Mucosa of descending colon (tissue), 3 donors: ENCODE data around the gene BIN2. TPM values are rescaled to one million over a fixed set of nuclear protein-coding genes. Genes with fewer than 3 reads are reported as not detected.

Experiments
- ATAC-seq: fragments of 200-7000 bp; cut with Tn5 transposase; one replicate; pipeline ENCODE4 v1.9.1; 2020; ENCODE audit warnings: mild to moderate bottlenecking, moderate library complexity
- DNase-seq, 3 donors: peaks; one replicate each; pipeline ENCODE4 v3.0.0-alpha.2; 2020
- H3K36me3 ChIP-seq: fragments of 200-600 bp; one replicate; pipeline ENCODE4 v1.8.0; 2021; ENCODE audit warnings: low read depth, mild to moderate bottlenecking
- H3K4me1 ChIP-seq: fragments of 200-600 bp; one replicate; pipeline ENCODE4 v1.8.0; 2021; ENCODE audit warnings: low read depth, mild to moderate bottlenecking
- H3K4me3 ChIP-seq: fragments of 200-600 bp; one replicate; pipeline ENCODE4 v1.8.0; 2021; ENCODE audit warnings: mild to moderate bottlenecking
- H3K9me3 ChIP-seq: fragments of 200-600 bp; one replicate; pipeline ENCODE4 v1.8.0; 2021; ENCODE audit warnings: mild to moderate bottlenecking
- CTCF ChIP-seq: fragments of 200-600 bp; IDR thresholded peaks from one replicate; pipeline ENCODE4 v1.8.0; 2022; ENCODE audit warnings: antibody characterized with exemption, mild to moderate bottlenecking
- intact Hi-C, 2 donors: fragments of 100-400 bp; cut with DNase I in 1 of 2; cut with micrococcal nuclease in 1 of 2; formaldehyde crosslinking; loops; one replicate each; pipeline versions ENCODE4 v1.11.0 to v1.11.1; 2022; cut with DNase I, micrococcal nuclease
- long read RNA-seq, 2 donors: library from polyadenylated mRNA; unstranded; transcript quantifications; one replicate each; pipeline ENCODE4 v2.0.0, GENCODE V29; 2019 to 2021
- total RNA-seq, 3 donors: library from RNA; stranded (reverse); fragmentation: NEBNext Ultra II Directional in 2 of 3; extraction: Animal tissue kit (Norgen Biotek cat#: 25700) in 2 of 3; gene quantifications; one replicate each; pipeline versions ENCODE4 v1.2.1 to v1.2.4, GENCODE V29; 2021 to 2023
- donor health status: DM: no; HTN: no; CAD: no; lungs with moderate emphysema.
- donor health status: DM: no; HTN: no; CAD: no.
- donor health status: DM: no; HTN: yes; CAD: no.

Gene BIN2
- 1 to 10 TPM; 5.6 to 9.8 (median 7.3) TPM for total RNA-seq
- long read RNA-seq, donor 1, partial matches to known transcripts, result 1 of 5 reads
- long read RNA-seq, donor 1, other reads (novel, unspliced or antisense), result 1 of 5 reads
- long read RNA-seq, donor 2, partial matches to known transcripts, result 2 of 5 reads
- long read RNA-seq, donor 2, other reads (novel, unspliced or antisense), result 3 of 5 reads

DNA sequence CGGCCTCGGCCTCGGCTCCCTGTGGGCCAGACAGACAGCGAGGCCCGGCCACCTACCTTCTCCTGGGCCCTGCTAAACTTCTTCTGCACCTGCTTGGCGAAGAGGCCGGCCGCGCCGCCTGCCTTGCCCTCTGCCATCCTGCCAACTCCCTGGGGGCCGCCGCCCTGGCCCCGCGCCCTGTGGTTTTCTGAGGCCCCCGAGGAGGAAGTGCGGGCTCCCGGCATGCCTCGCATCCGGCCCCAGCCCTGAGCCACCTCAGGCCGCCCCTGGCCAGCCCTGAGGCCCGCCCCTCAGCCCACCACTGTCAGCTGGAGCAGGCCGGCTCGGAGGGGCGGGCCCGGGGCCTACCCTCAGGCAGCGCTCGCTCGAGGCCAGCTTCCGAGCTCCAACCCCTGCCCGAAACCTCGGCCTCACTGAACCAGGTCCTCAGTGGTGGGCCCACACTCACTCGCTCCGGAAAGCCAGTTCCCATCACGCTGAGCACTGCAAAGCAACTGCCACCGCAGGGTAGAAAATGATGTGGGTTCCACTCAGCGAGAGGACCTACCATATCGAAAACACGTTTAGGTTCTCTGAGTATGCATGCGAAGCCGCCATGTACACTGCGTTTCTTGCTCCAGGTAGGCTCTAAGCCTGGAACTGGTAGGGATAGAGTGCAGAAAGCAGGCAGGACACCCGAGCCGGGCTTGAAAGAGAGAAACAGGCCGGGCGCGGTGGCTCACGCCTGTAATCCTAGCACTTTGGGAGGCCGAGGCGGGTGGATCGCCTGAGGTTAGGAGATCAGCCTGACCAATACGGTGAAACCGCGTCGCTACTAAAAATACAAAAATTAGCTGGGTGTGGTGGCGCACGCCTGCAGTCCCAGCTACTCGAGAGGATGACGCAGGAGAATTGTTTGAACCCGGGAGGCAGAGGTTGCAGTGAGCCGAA is at the start of gene BIN2:
BIN2 (minus strand) TSS at position 209 of the 930 bp plus-strand sequence; CDS start at position 137, 72 bp downstream.
- ATAC-seq (peak; percentile 73), DNase-seq (peak; percentile 62 to 91 (median 75))
- Histone ChIP-seq H3K4me3 (no peak within 1 kb of the TSS), H3K4me1 (peaks cover 4% of the 10 kb centered on the region), H3K36me3 (no peaks in the 10 kb centered on the region), H3K9me3 (no peaks in the 10 kb centered on the region)
- no peak for TF ChIP-seq CTCF
- intact Hi-C loops, result no loop called here

DNA sequence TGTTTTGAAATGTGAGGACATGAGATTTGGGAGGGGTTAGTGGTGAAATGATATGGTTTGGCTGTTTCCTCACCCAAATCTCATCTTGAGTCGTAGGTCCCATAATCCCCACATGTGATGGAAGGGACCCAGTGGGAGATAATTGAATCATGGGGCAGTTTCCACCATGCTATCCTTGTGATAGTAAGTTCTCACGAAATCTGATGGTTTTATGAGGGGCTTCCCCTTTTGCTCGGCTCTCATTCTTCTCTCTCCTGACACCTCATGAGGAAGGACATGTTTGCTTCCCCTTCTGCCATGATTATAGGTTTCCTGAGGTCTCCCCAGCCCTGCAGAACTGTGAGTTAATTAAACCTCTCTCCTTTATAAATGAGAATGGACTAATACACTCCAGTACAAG is 49.2 kb upstream of the BIN2 start:
- Histone ChIP-seq H3K36me3 (no peaks in the 10 kb centered on the region), H3K9me3 (no peaks in the 10 kb centered on the region), H3K4me3 (no peak overlapping the region), H3K4me1 (peaks cover 7% of the 10 kb centered on the region)
- TF ChIP-seq CTCF, result no peak
- ATAC-seq (no peak), DNase-seq (no peak)
- intact Hi-C loops, result no loop called here

- intact Hi-C loops, result no loop called here
- Histone ChIP-seq H3K4me1 (peaks cover 7% of the 10 kb centered on the region), H3K36me3 (no peaks in the 10 kb centered on the region), H3K4me3 (no peak overlapping the region), H3K9me3 (no peaks in the 10 kb centered on the region)
- no peak for DNase-seq
- no peak for TF ChIP-seq CTCF
- no peak for ATAC-seq
These were observed 48.0 kb upstream of the BIN2 start for GRCh38 chr12:51372021-51372420.

DNA sequence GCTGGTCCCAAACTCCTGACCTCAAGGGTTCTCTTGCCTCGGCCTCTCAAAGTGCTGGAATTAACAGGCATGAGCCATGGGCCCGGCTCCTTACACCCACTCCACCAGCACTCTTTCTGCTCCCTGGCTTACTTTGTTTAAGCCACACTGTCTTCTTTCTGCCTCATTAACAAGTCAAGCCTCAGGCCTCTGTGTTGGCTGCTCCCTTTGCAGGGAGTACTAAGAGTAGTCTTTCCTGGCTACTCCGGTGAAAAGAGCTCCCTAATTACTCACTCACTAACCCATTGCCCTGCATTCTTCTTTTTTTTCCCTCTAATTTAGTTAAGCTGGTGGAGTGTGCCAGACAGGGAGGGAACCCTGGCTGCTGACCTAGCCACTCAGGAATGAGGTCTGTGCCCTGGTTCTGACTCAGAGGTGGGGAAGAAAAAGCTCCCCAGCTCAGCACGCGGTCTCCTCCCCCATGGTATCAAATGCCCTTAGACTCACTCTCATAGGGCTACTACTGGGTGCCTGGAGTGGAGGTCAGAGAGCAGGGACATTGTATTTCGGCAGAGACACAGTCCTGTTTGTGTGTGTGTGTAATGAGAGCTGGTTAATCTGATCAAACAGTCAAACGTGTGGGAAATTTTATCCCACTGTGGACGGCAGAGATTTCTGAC is 47.5 kb upstream of the BIN2 start:
- H3K9me3 ChIP-seq, result no peaks in the 10 kb centered on the region
- no peak for TF ChIP-seq CTCF
- intact Hi-C loops, result no loop called here
- ATAC-seq (peak; percentile 5), DNase-seq (no peak)
- no peaks in the 10 kb centered on the region for H3K36me3 ChIP-seq
- no peak overlapping the region for H3K4me3 ChIP-seq
- H3K4me1 ChIP-seq, result peaks cover 7% of the 10 kb centered on the region

- ATAC-seq, result no peak
- H3K4me1 ChIP-seq, result peaks cover 7% of the 10 kb centered on the region
- no peak for TF ChIP-seq CTCF
- H3K36me3 ChIP-seq, result no peaks in the 10 kb centered on the region
- no peak overlapping the region for H3K4me3 ChIP-seq
- DNase-seq, result no peak
- H3K9me3 ChIP-seq, result no peaks in the 10 kb centered on the region
- intact Hi-C loops, result no loop called here
These were observed 46.7 kb upstream of the BIN2 start for GRCh38 chr12:51370667-51371066.
